HEK293T (cell line): Measurements from ENCODE around the gene SH3BP4.

Source experiments
- CTCF ChIA-PET: fragments of 350-600 bp; formaldehyde crosslinking; extraction: SDS; loops from one replicate; lab custom pipeline; 2021; ENCODE audit warnings: antibody characterized with exemption, inconsistent platforms; lab: Yijun Ruan, JAX
- POLR2A ChIA-PET: fragments of 350-600 bp; formaldehyde crosslinking; extraction: SDS; loops from one replicate; lab custom pipeline; 2020; ENCODE audit warnings: antibody characterized with exemption, inconsistent platforms; lab: Yijun Ruan, JAX
- DNase-seq: peaks from one replicate; pipeline ENCODE4 v3.0.0; 2012; ENCODE audit warnings: mixed read lengths; ENCODE audit errors: extremely low spot score
- ARNT ChIP-seq: fragments of 450-650 bp; IDR thresholded peaks from 2 replicates; pipeline ENCODE4 v1.6.1; 2017; ENCODE audit warnings: mild to moderate bottlenecking
- BHLHE40 ChIP-seq: fragments of 450-650 bp; IDR thresholded peaks from 2 replicates; pipeline ENCODE4 v1.6.1; 2016; ENCODE audit warnings: mild to moderate bottlenecking, moderate library complexity, borderline replicate concordance
- CTBP1 ChIP-seq: fragments of 450-650 bp; IDR thresholded peaks from 2 replicates; pipeline ENCODE4 v1.6.1; 2016; ENCODE audit warnings: borderline replicate concordance
- ELF4 ChIP-seq: fragments of 450-650 bp; IDR thresholded peaks from 2 replicates; pipeline ENCODE4 v1.6.1; 2017; ENCODE audit warnings: antibody characterized with exemption
- FOXA1 ChIP-seq: fragments of 450-650 bp; IDR thresholded peaks from 2 replicates; pipeline ENCODE4 v1.6.1; 2016; ENCODE audit warnings: mild to moderate bottlenecking
- FOXK2 ChIP-seq: fragments of 450-650 bp; IDR thresholded peaks from 2 replicates; pipeline ENCODE4 v1.6.1; 2016; ENCODE audit warnings: mild to moderate bottlenecking
- FOXM1 ChIP-seq: fragments of 450-650 bp; IDR thresholded peaks from 2 replicates; pipeline ENCODE4 v1.6.1; 2017; ENCODE audit warnings: mild to moderate bottlenecking, borderline replicate concordance
- HDGF ChIP-seq: fragments of 450-650 bp; IDR thresholded peaks from 2 replicates; pipeline ENCODE4 v1.6.1; 2017; ENCODE audit warnings: antibody characterized with exemption, borderline replicate concordance
- L3MBTL2 ChIP-seq: fragments of 450-650 bp; conservative IDR thresholded peaks from 2 replicates; pipeline ENCODE4 v1.6.1; 2016; ENCODE audit warnings: mild to moderate bottlenecking
- LEF1 ChIP-seq: fragments of 450-650 bp; IDR thresholded peaks from 2 replicates; pipeline ENCODE4 v1.6.1; 2017; ENCODE audit warnings: mild to moderate bottlenecking, borderline replicate concordance
- NFRKB ChIP-seq: fragments of 450-650 bp; IDR thresholded peaks from 2 replicates; pipeline ENCODE4 v1.6.1; 2016; ENCODE audit warnings: mild to moderate bottlenecking, moderate library complexity
- SP1 ChIP-seq: fragments of 450-650 bp; IDR thresholded peaks from 2 replicates; pipeline ENCODE4 v1.6.1; 2017
- SUZ12 ChIP-seq: fragments of 450-650 bp; IDR thresholded peaks from 2 replicates; pipeline ENCODE4 v1.6.1; 2016; ENCODE audit warnings: mild to moderate bottlenecking
- TARDBP ChIP-seq: fragments of 450-650 bp; IDR thresholded peaks from 2 replicates; pipeline ENCODE4 v1.6.1; 2016
- ZNF384 ChIP-seq: fragments of 450-650 bp; IDR thresholded peaks from 2 replicates; pipeline ENCODE4 v1.6.1; 2016
- TF ChIP-seq, protein P1 (sequence below): fragments of 450-650 bp; IDR thresholded peaks from 2 replicates; pipeline ENCODE4 v1.6.1; 2016

Gene SH3BP4

DNA sequence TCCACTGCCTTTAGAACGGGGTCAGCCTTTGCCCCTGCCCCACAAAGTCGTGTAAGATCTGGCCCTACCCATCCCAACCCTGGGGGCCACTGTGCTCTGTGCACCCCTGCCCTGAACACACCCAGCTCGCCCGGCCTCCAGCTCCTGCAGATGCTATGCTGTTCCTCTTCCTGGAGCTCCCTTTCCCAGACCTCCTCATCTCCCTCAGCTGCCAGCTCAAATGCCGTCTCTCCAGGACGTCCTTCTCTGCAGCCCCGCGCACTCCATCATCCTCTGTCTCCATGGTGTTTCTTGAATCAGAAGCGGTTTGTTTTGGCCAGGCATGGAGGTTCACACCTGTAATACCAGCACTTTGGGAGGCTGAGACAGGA, 94.1 kb downstream of the SH3BP4 start:
- POLR2A ChIA-PET, result no interaction called here
- no peak for DNase-seq
- TF ChIP-seq CTBP1 (no peak), ZNF384 (no peak), BHLHE40 (no peak), TARDBP (no peak), LEF1 (no peak), NFRKB (no peak), L3MBTL2 (no peak), SP1 (no peak)
- TF ChIP-seq, protein P1, sequence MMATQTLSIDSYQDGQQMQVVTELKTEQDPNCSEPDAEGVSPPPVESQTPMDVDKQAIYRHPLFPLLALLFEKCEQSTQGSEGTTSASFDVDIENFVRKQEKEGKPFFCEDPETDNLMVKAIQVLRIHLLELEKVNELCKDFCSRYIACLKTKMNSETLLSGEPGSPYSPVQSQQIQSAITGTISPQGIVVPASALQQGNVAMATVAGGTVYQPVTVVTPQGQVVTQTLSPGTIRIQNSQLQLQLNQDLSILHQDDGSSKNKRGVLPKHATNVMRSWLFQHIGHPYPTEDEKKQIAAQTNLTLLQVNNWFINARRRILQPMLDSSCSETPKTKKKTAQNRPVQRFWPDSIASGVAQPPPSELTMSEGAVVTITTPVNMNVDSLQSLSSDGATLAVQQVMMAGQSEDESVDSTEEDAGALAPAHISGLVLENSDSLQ, result no peak
- CTCF ChIA-PET, result no interaction called here

DNA sequence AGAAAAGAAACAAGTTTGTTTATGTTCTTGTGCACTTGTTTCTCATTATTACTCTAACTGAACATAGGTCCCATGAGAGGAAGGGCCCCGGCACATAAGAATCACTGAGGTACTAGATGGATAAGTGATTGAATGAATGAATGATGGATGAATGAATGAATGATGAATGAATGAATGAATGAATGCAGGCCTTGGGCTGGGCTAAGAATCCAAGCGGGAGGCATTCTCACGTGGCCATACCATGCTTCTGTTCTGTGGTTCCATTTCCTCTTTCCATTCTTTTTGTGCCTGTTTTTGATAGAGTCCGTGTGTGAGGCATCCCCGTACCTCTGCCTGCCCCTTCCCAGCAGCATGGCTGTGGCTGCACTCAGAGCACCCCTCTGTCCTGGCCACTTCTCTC, 94.8 kb downstream of the SH3BP4 start:
- no peak for DNase-seq
- ChIA-PET POLR2A (no interaction called here), CTCF (no interaction called here)
- TF ChIP-seq ELF4 (no peak), L3MBTL2 (no peak), FOXA1 (no peak), FOXM1 (no peak), SUZ12 (no peak), FOXK2 (no peak), NFRKB (no peak), TARDBP (no peak), LEF1 (no peak), CTBP1 (no peak), BHLHE40 (no peak), HDGF (no peak), ARNT (no peak), SP1 (no peak), ZNF384 (no peak)
- TF ChIP-seq, protein P1, result no peak

DNA sequence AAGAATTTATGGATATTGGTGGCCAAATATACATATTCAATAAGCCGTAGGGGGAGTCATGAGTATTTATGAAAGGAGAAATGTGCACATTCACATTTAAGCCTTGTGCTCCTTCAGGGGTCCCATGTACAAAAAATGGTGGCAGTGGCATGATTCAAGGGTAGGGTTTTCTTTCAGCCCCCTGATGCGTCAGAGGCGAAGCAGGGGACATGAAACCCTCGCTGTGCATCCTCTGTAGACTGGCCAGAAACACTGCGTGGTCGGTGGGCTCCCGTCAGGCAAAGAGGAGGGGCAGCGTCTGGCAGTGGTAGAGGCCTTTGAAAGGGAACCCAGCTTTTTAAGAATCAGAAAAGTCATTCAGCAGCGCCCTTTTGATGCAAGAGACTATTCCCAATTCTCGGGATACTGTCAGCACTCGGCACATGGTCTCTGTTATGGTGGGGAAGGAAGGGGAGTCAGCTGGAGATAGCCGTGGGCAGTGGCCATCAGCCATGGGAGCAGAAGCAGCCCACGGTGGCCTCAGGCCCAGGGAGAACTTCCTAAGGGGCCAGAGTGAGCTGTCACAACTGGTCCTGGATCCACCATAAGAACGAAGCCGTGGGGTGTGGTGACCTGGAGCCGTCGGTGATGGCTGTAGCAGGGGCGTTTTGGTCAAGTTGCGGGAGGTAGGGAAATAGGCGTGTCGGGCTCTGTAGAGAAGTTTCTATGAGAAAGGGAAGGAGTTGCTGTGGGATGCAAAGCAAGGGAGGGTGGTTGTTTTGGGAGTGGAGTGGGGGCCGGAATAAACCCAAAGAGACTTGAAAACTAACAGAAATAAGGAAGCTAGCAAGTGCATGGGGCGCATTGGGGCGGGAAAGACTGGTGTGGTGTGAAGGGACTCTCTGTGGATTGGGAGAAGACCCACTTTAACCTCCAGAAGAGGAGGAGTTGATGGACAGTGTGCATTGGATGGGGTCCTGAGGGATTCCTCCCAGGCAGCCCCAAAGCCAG, 95.6 kb downstream of the SH3BP4 start:
- TF ChIP-seq LEF1 (no peak), NFRKB (no peak), ZNF384 (no peak), FOXK2 (no peak), CTBP1 (no peak), HDGF (no peak), ARNT (no peak), BHLHE40 (no peak), FOXA1 (no peak), SUZ12 (no peak), TARDBP (no peak), L3MBTL2 (no peak), ELF4 (no peak), FOXM1 (no peak), SP1 (no peak)
- TF ChIP-seq, protein P1, result no peak
- ChIA-PET CTCF (no interaction called here), POLR2A (no interaction called here)
- no peak for DNase-seq

GRCh38 chr2:235048549-235048948, 96.7 kb downstream of the SH3BP4 start:
- DNase-seq, result no peak
- ChIA-PET CTCF (interaction anchor here (0.6 kb wide), 1 partner anchor 167 kb away, joined by 3 read pairs; no protein-coding TSS in a partner anchor), POLR2A (no interaction called here)
- TF ChIP-seq NFRKB, result no peak
- TF ChIP-seq LEF1, result no peak
- no peak for TF ChIP-seq ZNF384
- no peak for TF ChIP-seq L3MBTL2
- TF ChIP-seq TARDBP, result no peak
- no peak for TF ChIP-seq ARNT
- no peak for TF ChIP-seq CTBP1
- TF ChIP-seq FOXA1, result no peak
- no peak for TF ChIP-seq ELF4
- TF ChIP-seq, protein P1, result no peak
- TF ChIP-seq BHLHE40, result no peak
- no peak for TF ChIP-seq SP1
- TF ChIP-seq FOXK2, result no peak
- no peak for TF ChIP-seq SUZ12
- TF ChIP-seq FOXM1, result no peak
- TF ChIP-seq HDGF, result no peak

DNA sequence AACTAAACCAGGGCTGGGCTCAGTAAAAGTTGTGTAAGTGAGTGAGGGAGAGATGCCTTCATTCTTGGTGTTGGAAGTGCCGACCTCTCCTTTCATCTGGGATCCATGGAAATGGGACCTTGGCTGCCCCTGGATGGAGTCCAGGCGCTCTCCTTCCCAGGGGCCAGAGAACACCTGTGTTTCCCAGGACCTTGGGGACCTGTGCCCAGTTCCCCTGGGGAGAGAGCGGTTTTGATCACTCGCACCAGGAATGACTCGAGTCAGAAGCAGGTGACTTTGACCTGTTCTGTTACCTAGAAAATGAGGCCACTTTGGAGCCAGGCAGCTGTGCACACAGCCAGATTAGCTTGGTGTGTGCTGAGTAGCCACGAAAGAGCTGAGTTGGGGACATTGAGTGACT, 97.3 kb downstream of the SH3BP4 start:
- no peak for DNase-seq
- ChIA-PET CTCF (interaction anchor here (0.6 kb wide), 1 partner anchor 168 kb away, joined by 3 read pairs; no protein-coding TSS in a partner anchor), POLR2A (no interaction called here)
- TF ChIP-seq SP1 (no peak), L3MBTL2 (no peak), FOXA1 (no peak), LEF1 (no peak), NFRKB (no peak)
